ENCODE measurements around the gene NEGR1. TPM values are rescaled to one million over a fixed set of nuclear protein-coding genes. Genes with fewer than 3 reads are reported as not detected.

The NEGR1 gene
- total RNA-seq, 1 donor from 2014 or later, result 11.0 TPM

DNA sequence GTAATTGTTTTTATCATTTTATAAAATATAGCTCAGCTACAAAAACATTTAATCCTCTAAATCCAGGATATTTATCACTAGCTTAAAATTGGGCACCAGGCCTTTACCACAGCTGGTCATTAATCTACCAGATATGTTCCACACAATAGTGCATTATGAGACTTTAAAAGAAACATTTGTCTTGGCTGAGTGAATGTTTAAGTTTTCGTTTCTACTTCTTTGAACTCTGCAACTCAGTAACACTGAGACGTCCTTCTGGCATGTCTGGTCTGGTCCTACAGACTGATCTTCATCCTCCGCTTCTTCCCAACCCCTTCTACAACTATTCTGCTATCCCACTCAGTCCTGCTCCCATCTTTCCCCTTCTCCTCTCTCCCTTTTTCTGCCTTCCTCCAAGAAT, 296.2 kb downstream of the NEGR1 start:
- Histone ChIP-seq H3K4me1 (ENCODE audit: control insufficient read depth in 3 of 3, insufficient read depth in 3 of 3, low read length in 3 of 3) (no peaks in the 10 kb centered on the region), H3K9ac (ENCODE audit: low read depth in 1 of 3, low read length in 3 of 3) (no peak overlapping the region), H3K27me3 (ENCODE audit: control insufficient read depth in 3 of 3, insufficient read depth in 3 of 3, low read length in 3 of 3) (no peaks in the 10 kb centered on the region), H3K27ac (ENCODE audit: low read depth, low read length) (no peak overlapping the region), H3K4me3 (ENCODE audit: low read length in 3 of 3) (no peak overlapping the region), H3K36me3 (ENCODE audit: control insufficient read depth in 3 of 3, insufficient read depth in 3 of 3, low read length in 3 of 3) (no peaks in the 10 kb centered on the region), H3K9me3 (ENCODE audit: control insufficient read depth in 3 of 3, low read length in 3 of 3) (no peaks in the 10 kb centered on the region)

DNA sequence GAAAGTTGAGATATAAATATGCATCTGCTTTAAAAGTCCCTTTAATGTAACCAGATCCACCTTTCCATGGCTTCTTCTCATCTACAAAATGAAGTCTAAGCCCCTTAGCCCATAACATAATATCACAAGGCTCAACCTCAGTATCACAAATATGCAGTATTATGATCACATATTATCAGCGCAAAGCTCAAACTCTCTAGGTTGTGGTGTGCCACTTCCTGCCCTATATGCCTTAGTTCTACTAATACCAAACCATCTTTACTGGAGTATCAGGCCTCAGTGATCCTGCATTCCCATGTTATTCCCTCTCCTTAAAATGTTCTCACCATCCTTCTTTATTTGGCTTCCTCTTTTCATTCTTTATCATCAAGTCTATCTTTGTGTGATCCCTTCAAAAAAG, 301.8 kb downstream of the NEGR1 start:
- H3K36me3 ChIP-seq (ENCODE audit: control insufficient read depth in 3 of 3, insufficient read depth in 3 of 3, low read length in 3 of 3), result no peaks in the 10 kb centered on the region
- no peak overlapping the region for H3K27ac ChIP-seq (ENCODE audit: low read depth, low read length)
- H3K9ac ChIP-seq (ENCODE audit: low read depth in 1 of 3, low read length in 3 of 3), result no peak overlapping the region
- H3K4me3 ChIP-seq (ENCODE audit: low read length in 3 of 3), result no peak overlapping the region
- H3K4me1 ChIP-seq (ENCODE audit: control insufficient read depth in 3 of 3, insufficient read depth in 3 of 3, low read length in 3 of 3), result no peaks in the 10 kb centered on the region
- no peaks in the 10 kb centered on the region for H3K9me3 ChIP-seq (ENCODE audit: control insufficient read depth in 3 of 3, low read length in 3 of 3)
- no peaks in the 10 kb centered on the region for H3K27me3 ChIP-seq (ENCODE audit: control insufficient read depth in 3 of 3, insufficient read depth in 3 of 3, low read length in 3 of 3)

DNA sequence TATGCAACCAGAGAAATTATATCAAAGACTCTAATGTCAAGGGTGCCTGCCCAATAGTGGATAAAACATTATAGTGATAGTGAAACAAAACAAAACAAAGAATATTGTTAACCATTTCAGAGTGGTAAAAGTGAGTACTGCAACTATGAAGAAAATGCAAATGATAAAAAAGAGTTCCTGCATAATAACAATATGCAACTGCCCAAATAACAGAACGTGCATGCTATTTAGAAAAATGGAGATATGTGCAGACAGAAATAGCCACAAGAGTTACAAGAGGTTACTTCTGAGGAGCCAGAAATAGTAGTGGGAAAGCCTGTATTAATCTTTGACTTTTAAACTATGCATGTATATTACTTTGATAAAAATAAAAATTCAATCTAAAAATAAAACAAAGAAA, 302.5 kb downstream of the NEGR1 start:
- Histone ChIP-seq H3K9me3 (ENCODE audit: control insufficient read depth in 3 of 3, low read length in 3 of 3) (no peaks in the 10 kb centered on the region), H3K4me3 (ENCODE audit: low read length in 3 of 3) (no peak overlapping the region), H3K27ac (ENCODE audit: low read depth, low read length) (no peak overlapping the region)

DNA sequence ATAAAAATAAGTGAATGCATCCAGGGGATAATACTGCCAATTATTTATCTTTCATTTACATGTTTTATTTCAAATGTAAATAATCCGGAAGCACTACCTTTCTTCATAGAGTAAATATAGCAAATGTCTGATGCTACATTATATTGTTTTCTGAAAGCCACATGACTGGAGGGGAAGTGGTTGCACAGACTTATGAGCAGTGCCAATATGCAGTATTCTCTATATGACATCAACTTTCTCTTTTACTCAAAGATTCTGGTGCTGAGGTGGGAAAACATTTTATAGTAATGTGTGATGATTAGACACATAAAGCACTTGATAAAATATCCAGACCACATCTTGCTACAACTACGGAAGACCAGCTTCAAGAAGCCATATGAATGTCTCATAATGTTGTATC, 314.7 kb downstream of the NEGR1 start:
- H3K9me3 ChIP-seq (ENCODE audit: control insufficient read depth in 3 of 3, low read length in 3 of 3), result no peaks in the 10 kb centered on the region

More for the DNA sequence above, 302.5 kb downstream of the NEGR1 start:
- Histone ChIP-seq H3K9ac (ENCODE audit: low read depth in 1 of 3, low read length in 3 of 3) (no peak overlapping the region), H3K4me1 (ENCODE audit: control insufficient read depth in 3 of 3, insufficient read depth in 3 of 3, low read length in 3 of 3) (no peaks in the 10 kb centered on the region), H3K36me3 (ENCODE audit: control insufficient read depth in 3 of 3, insufficient read depth in 3 of 3, low read length in 3 of 3) (no peaks in the 10 kb centered on the region), H3K27me3 (ENCODE audit: control insufficient read depth in 3 of 3, insufficient read depth in 3 of 3, low read length in 3 of 3) (no peaks in the 10 kb centered on the region)

DNA sequence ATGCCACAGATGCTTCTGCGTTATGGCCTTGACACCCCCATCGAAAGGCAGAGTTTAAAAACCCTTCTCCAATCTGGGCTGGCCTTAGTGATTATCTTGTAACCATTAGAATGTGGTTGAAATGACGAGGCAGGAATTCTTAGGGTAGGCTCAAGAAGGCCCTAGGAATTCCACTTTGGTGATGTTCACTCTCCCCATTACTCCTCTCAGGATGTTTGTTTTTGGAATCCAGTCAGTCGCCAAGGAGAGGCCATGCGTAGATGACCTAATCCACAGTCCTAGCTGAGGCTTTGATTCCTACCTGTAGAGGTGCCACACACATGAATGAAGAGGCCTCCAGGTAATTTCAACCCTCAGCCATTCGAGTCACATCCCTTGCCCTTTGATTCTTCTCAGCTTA, 318.2 kb downstream of the NEGR1 start:
- H3K4me3 ChIP-seq (ENCODE audit: low read length in 3 of 3), result no peak overlapping the region
- H3K4me1 ChIP-seq (ENCODE audit: control insufficient read depth in 3 of 3, insufficient read depth in 3 of 3, low read length in 3 of 3), result no peaks in the 10 kb centered on the region
- no peak overlapping the region for H3K27ac ChIP-seq (ENCODE audit: low read depth, low read length)
- H3K27me3 ChIP-seq (ENCODE audit: control insufficient read depth in 3 of 3, insufficient read depth in 3 of 3, low read length in 3 of 3), result no peaks in the 10 kb centered on the region
- H3K36me3 ChIP-seq (ENCODE audit: control insufficient read depth in 3 of 3, insufficient read depth in 3 of 3, low read length in 3 of 3), result no peaks in the 10 kb centered on the region
- H3K9ac ChIP-seq (ENCODE audit: low read depth in 1 of 3, low read length in 3 of 3), result no peak overlapping the region
- H3K9me3 ChIP-seq (ENCODE audit: control insufficient read depth in 3 of 3, low read length in 3 of 3), result no peaks in the 10 kb centered on the region

More for the DNA sequence above, 314.7 kb downstream of the NEGR1 start:
- no peaks in the 10 kb centered on the region for H3K4me1 ChIP-seq (ENCODE audit: control insufficient read depth in 3 of 3, insufficient read depth in 3 of 3, low read length in 3 of 3)
- H3K27ac ChIP-seq (ENCODE audit: low read depth, low read length), result no peak overlapping the region
- H3K4me3 ChIP-seq (ENCODE audit: low read length in 3 of 3), result no peak overlapping the region
- no peak overlapping the region for H3K9ac ChIP-seq (ENCODE audit: low read depth in 1 of 3, low read length in 3 of 3)
- H3K27me3 ChIP-seq (ENCODE audit: control insufficient read depth in 3 of 3, insufficient read depth in 3 of 3, low read length in 3 of 3), result no peaks in the 10 kb centered on the region
- no peaks in the 10 kb centered on the region for H3K36me3 ChIP-seq (ENCODE audit: control insufficient read depth in 3 of 3, insufficient read depth in 3 of 3, low read length in 3 of 3)

DNA sequence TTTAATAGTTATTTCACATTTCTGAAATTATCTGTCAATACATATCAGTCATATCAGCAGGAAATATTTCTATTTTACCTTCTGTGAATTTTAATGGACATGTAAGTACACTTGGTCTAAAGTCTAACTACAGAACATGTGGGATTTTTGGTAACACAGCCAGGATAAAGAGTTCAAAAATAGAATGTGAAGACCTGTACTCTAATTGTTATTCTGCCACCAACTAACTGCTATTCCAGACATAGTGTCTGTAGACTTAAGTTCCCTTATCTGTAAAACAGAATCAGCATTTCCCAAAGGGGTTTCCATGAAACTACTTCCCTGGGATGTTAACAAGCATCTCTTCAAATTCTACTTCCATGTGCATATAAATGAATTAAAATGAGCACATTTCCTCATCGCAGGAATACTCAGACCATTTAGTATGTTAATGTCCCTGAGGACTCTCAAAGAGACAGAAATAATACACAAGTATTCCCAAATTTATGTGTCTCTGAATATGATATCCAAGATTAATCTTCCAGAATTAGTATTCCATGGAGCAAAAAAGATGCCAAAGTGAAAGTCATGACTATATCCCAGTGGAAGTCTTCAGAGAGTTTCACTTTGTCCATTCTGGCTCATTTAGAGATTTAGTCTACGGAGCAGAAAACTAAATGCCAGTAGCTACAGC, 325.6 kb downstream of the NEGR1 start:
- H3K27ac ChIP-seq (ENCODE audit: low read depth, low read length), result no peak overlapping the region
- no peaks in the 10 kb centered on the region for H3K27me3 ChIP-seq (ENCODE audit: control insufficient read depth in 3 of 3, insufficient read depth in 3 of 3, low read length in 3 of 3)
- no peak overlapping the region for H3K4me3 ChIP-seq (ENCODE audit: low read length in 3 of 3)
- no peaks in the 10 kb centered on the region for H3K9me3 ChIP-seq (ENCODE audit: control insufficient read depth in 3 of 3, low read length in 3 of 3)
- H3K4me1 ChIP-seq (ENCODE audit: control insufficient read depth in 3 of 3, insufficient read depth in 3 of 3, low read length in 3 of 3), result no peaks in the 10 kb centered on the region
- no peaks in the 10 kb centered on the region for H3K36me3 ChIP-seq (ENCODE audit: control insufficient read depth in 3 of 3, insufficient read depth in 3 of 3, low read length in 3 of 3)
- no peak overlapping the region for H3K9ac ChIP-seq (ENCODE audit: low read depth in 1 of 3, low read length in 3 of 3)

DNA sequence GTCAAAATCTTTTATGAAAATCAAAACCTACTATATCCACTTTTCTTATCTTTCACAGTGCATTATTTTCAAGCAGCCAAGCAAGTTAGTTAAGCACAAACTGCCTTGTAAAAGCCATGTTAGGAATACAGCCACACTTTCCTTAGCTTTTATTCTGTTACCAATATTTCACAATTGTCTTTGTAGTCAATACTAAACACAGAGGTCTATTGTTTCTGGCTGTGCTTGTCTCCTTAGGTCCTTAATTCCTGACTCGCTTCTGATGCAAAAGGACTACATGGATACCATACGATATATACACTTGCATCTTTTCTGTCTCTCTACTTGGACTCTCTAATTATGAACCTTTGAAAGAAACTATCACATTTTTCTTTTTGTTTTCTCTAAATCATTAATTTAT, 331.8 kb downstream of the NEGR1 start:
- no peaks in the 10 kb centered on the region for H3K36me3 ChIP-seq (ENCODE audit: control insufficient read depth in 3 of 3, insufficient read depth in 3 of 3, low read length in 3 of 3)
- H3K27ac ChIP-seq (ENCODE audit: low read depth, low read length), result no peak overlapping the region
- no peaks in the 10 kb centered on the region for H3K27me3 ChIP-seq (ENCODE audit: control insufficient read depth in 3 of 3, insufficient read depth in 3 of 3, low read length in 3 of 3)
- H3K4me1 ChIP-seq (ENCODE audit: control insufficient read depth in 3 of 3, insufficient read depth in 3 of 3, low read length in 3 of 3), result no peaks in the 10 kb centered on the region
- no peaks in the 10 kb centered on the region for H3K9me3 ChIP-seq (ENCODE audit: control insufficient read depth in 3 of 3, low read length in 3 of 3)
- H3K4me3 ChIP-seq (ENCODE audit: low read length in 3 of 3), result no peak overlapping the region
- H3K9ac ChIP-seq (ENCODE audit: low read depth in 1 of 3, low read length in 3 of 3), result no peak overlapping the region

DNA sequence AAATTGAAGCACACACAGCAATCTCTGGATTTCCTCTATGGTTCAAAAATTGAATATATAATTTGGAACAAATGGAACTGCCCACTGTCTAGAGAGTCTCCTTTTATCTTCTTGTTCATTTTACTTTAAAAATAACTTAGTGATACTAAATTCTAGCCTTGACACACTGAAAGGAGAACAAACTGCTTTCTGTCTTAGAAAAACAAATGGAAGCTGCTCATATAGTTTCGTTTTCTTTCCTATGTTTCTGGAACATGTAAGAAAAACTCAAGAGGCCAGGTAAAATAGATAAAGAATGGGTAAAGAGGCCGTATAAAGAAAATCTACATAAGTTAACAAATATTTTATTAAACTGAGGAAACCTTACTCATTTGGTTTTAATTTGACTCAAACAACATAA, 332.7 kb downstream of the NEGR1 start:
- Histone ChIP-seq H3K36me3 (ENCODE audit: control insufficient read depth in 3 of 3, insufficient read depth in 3 of 3, low read length in 3 of 3) (no peaks in the 10 kb centered on the region), H3K27me3 (ENCODE audit: control insufficient read depth in 3 of 3, insufficient read depth in 3 of 3, low read length in 3 of 3) (no peaks in the 10 kb centered on the region), H3K4me3 (ENCODE audit: low read length in 3 of 3) (no peak overlapping the region), H3K27ac (ENCODE audit: low read depth, low read length) (no peak overlapping the region), H3K9me3 (ENCODE audit: control insufficient read depth in 3 of 3, low read length in 3 of 3) (no peaks in the 10 kb centered on the region), H3K9ac (ENCODE audit: low read depth in 1 of 3, low read length in 3 of 3) (no peak overlapping the region), H3K4me1 (ENCODE audit: control insufficient read depth in 3 of 3, insufficient read depth in 3 of 3, low read length in 3 of 3) (no peaks in the 10 kb centered on the region)

DNA sequence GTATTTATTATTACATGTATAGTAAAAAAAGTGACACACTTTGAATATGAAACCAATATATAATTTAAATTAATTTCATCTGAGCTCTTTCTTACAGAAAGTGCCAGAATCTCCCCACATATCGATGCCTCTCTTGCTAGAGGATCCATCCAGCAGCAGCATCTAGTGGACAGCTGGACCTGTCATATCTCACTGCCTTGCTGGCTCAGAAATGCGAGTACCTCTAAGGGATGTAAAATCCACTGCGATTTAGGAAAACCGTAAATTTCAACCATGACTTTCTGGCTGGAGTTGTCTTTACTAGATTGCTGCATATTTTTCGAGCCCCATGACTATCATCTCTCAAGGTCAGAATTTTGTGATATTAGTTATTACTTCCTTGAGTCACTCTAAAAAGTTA, 333.8 kb downstream of the NEGR1 start:
- no peak overlapping the region for H3K4me3 ChIP-seq (ENCODE audit: low read length in 3 of 3)
- H3K4me1 ChIP-seq (ENCODE audit: control insufficient read depth in 3 of 3, insufficient read depth in 3 of 3, low read length in 3 of 3), result no peaks in the 10 kb centered on the region
- no peaks in the 10 kb centered on the region for H3K9me3 ChIP-seq (ENCODE audit: control insufficient read depth in 3 of 3, low read length in 3 of 3)
- no peaks in the 10 kb centered on the region for H3K36me3 ChIP-seq (ENCODE audit: control insufficient read depth in 3 of 3, insufficient read depth in 3 of 3, low read length in 3 of 3)
- H3K27me3 ChIP-seq (ENCODE audit: control insufficient read depth in 3 of 3, insufficient read depth in 3 of 3, low read length in 3 of 3), result no peaks in the 10 kb centered on the region
- no peak overlapping the region for H3K27ac ChIP-seq (ENCODE audit: low read depth, low read length)
- no peak overlapping the region for H3K9ac ChIP-seq (ENCODE audit: low read depth in 1 of 3, low read length in 3 of 3)

DNA sequence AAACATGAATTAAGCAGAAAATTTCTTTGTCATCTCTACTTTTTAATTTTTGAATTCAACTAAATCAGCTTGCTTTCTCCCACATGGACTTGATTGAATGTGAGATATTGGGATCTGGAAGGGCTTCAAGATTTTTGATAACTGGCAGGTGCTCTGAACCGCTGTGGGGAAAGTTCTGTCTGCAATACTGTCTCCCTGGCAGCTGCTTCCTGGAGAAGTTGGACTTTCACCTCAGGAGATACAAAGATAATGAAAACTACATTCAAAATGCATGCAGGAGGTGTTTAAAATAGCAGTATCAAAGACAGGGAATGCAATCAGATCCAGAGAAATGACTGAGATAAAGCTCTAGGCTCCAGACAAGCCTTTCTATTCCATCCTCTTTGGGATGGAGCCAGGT, 338.3 kb downstream of the NEGR1 start:
- Histone ChIP-seq H3K9ac (ENCODE audit: low read depth in 1 of 3, low read length in 3 of 3) (no peak overlapping the region), H3K4me1 (ENCODE audit: control insufficient read depth in 3 of 3, insufficient read depth in 3 of 3, low read length in 3 of 3) (no peaks in the 10 kb centered on the region), H3K9me3 (ENCODE audit: control insufficient read depth in 3 of 3, low read length in 3 of 3) (no peaks in the 10 kb centered on the region), H3K27me3 (ENCODE audit: control insufficient read depth in 3 of 3, insufficient read depth in 3 of 3, low read length in 3 of 3) (no peaks in the 10 kb centered on the region), H3K4me3 (ENCODE audit: low read length in 3 of 3) (no peak overlapping the region), H3K27ac (ENCODE audit: low read depth, low read length) (no peak overlapping the region), H3K36me3 (ENCODE audit: control insufficient read depth in 3 of 3, insufficient read depth in 3 of 3, low read length in 3 of 3) (no peaks in the 10 kb centered on the region)

Data from skeletal muscle tissue (tissue), 4 donors.